ENCODE measurements around the gene CCDC127. TPM values are rescaled to one million over a fixed set of nuclear protein-coding genes. Genes with fewer than 3 reads are reported as not detected.
"Not testable (repeated sequence)": the region's sequence is repeated elsewhere in the genome, so short reads cannot be mapped to it uniquely, and the experiment has no call there.

CCDC127 gene, protein sequence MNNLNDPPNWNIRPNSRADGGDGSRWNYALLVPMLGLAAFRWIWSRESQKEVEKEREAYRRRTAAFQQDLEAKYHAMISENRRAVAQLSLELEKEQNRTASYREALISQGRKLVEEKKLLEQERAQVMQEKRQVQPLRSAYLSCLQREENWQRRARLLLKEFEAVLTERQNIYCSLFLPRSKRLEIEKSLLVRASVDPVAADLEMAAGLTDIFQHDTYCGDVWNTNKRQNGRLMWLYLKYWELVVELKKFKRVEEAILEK
- total RNA-seq (2012; rRNA removed) (3.9 and 4.4 TPM in 2 replicates), polyA plus RNA-seq (2012; rRNA removed) (3.2 TPM in 2 replicates), Bru-seq, nascent RNA (percentile 62 among the genes with signal in this experiment), BruChase-seq, experiment 1, labeled RNA remaining after a 6-hour chase (percentile 70 among the genes with signal in this experiment), BruChase-seq, experiment 2, labeled RNA remaining after a 2-hour chase (percentile 77 among the genes with signal in this experiment)
- 2.2 and 2.4 TPM in 2 replicates for polyA plus RNA-seq (2012; cell fraction: cytosol; rRNA removed)
- polyA plus RNA-seq (2012; cell fraction: nucleus; rRNA removed; ENCODE audit: low replicate concordance), result 1.5 and 2.8 TPM in 2 replicates
- long read RNA-seq, full-length matches to known transcripts, result 23 of 32 reads
- long read RNA-seq, partial matches to known transcripts, result 0 of 32 reads
- long read RNA-seq, other reads (novel, unspliced or antisense), result 9 of 32 reads

DNA sequence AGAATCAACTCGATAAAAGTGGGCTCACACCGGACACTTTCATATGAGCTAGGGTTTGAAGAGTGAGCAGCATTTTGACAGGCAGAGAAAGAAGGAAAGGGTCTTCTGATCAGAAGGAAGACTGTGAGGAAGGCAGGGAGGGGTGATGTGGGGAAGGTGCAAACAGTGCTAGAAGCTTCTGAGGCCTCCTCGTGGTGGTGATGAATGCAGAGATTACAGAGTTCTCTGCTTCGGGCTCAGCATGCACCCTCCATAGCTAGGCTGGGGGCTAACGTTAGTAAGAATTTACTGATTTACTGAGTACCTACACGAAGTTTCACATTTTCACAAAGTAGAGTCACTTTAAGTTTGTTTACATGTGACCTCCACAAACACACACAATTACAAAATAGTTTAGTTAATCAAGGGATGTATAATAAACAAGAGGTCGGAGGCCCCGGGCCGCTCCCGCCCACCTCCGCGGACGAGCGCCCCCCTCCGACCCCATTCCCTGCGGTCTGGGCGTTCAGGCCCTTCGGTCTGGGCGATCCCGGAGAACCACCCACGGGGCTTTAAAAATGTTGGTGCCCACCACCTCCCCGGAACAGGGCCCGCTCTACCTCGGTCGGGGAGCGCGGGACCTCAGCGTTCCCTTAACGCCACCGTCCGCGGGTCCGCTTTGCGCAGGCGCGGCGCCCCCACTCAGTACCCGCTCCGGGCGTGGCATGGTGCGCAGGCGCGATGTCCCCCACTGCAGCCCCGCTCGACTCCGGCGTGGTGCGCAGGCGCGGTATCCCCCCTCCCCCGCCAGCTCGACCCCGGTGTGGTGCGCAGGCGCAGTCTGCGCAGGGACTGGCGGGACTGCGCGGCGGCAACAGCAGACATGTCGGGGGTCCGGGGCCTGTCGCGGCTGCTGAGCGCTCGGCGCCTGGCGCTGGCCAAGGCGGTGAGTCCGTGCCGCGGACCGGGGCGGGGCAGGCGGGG lies at the start of gene CCDC127, which contains the start of gene SDHA:
Gene CCDC127 (minus strand): TSS at position 660 of the 963 bp plus-strand sequence. CDS start 1,304 bp downstream, outside the sequence.
Gene SDHA (plus strand): TSS at position 827 of the 963 bp plus-strand sequence. CDS start 36 bp downstream, at position 863.
- TF ChIP-seq MAZ (IDR thresholded peaks at IDR 0.05; ENCODE audit: borderline replicate concordance, low read depth, low read length) (peak; percentile 88; the same call in 1 of the 2 replicates), POLR2A (IDR thresholded peaks at IDR 0.05; ENCODE audit: low read depth, low read length) (peak; percentile 57; the same call in 1 of the 2 replicates)
- TF ChIP-seq, protein P1, sequence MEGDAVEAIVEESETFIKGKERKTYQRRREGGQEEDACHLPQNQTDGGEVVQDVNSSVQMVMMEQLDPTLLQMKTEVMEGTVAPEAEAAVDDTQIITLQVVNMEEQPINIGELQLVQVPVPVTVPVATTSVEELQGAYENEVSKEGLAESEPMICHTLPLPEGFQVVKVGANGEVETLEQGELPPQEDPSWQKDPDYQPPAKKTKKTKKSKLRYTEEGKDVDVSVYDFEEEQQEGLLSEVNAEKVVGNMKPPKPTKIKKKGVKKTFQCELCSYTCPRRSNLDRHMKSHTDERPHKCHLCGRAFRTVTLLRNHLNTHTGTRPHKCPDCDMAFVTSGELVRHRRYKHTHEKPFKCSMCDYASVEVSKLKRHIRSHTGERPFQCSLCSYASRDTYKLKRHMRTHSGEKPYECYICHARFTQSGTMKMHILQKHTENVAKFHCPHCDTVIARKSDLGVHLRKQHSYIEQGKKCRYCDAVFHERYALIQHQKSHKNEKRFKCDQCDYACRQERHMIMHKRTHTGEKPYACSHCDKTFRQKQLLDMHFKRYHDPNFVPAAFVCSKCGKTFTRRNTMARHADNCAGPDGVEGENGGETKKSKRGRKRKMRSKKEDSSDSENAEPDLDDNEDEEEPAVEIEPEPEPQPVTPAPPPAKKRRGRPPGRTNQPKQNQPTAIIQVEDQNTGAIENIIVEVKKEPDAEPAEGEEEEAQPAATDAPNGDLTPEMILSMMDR (conservative IDR thresholded peaks at IDR 0.05; ENCODE audit: low read depth, low read length), result peak; percentile 48
- intact Hi-C loops (cut with micrococcal nuclease); H3K27me3 ChIP-seq (ENCODE audit: control insufficient read depth, insufficient read depth, low read length); dilution Hi-C loops (cut with HindIII; ENCODE audit: low sequenced_read_pairs, unreplicated experiment); H2BK20ac ChIP-seq (ENCODE audit: low read depth, low read length); H3K9me3 ChIP-seq (ENCODE audit: control insufficient read depth, insufficient read depth, low read length); in situ Hi-C loops (cut with MboI; ENCODE audit: low sequenced_read_pairs); H3K4me1 ChIP-seq (ENCODE audit: control insufficient read depth, insufficient read depth, low read length); H4K5ac ChIP-seq (ENCODE audit: low read depth, low read length); H2BK15ac ChIP-seq (ENCODE audit: low read depth, low read length); H3K36me3 ChIP-seq (ENCODE audit: control insufficient read depth, insufficient read depth, low read length); H3K9me1 ChIP-seq (ENCODE audit: insufficient read depth, low read length); H3K18ac ChIP-seq (ENCODE audit: low read depth, low read length): not testable (repeated sequence)
- CTCF ChIA-PET, result interaction anchor here (2.0 kb wide), 1 partner anchor 29 kb away, joined by 5 read pairs; no protein-coding TSS in a partner anchor
- Histone ChIP-seq H3K4me2 (ENCODE audit: low read depth, low read length) (peak within 1 kb of the TSS; percentile 95), H2AK5ac (ENCODE audit: low read depth, low read length) (peak within 1 kb of the TSS; percentile 24), H3K14ac (replicated peaks; ENCODE audit: low read depth, low read length) (peak within 1 kb of the TSS; percentile 98), H2AK9ac (replicated peaks; ENCODE audit: low read depth, low read length, poor library complexity) (peak within 1 kb of the TSS; percentile 97), H3K27ac (ENCODE audit: insufficient read depth, low read length) (peak within 1 kb of the TSS; percentile 81), H2BK120ac (ENCODE audit: low read depth, low read length) (0 out of 2 replicates have a peak within 1 kb of the TSS, but pooled peaks have one; percentile 8), H3K23ac (ENCODE audit: low read depth, low read length) (peak within 1 kb of the TSS; percentile 96), H4K20me1 (ENCODE audit: insufficient read depth, low read length) (peaks cover 39% of the 10 kb centered on the region), H4K91ac (ENCODE audit: insufficient read depth, low read depth, low read length) (peak within 1 kb of the TSS; percentile 86; the same call in 1 of the 2 replicates), H2AFZ (replicated peaks; ENCODE audit: low read length, poor library complexity) (peak within 1 kb of the TSS; percentile 97), H3K9ac (ENCODE audit: low read depth, low read length) (peak within 1 kb of the TSS; percentile 92), H3K56ac (ENCODE audit: extremely low read depth, insufficient read depth, low read length) (peak within 1 kb of the TSS; percentile 82), H2BK5ac (ENCODE audit: low read depth, low read length, poor library complexity, severe bottlenecking) (peak within 1 kb of the TSS; percentile 73), H3K4ac (ENCODE audit: low read depth, low read length) (peak within 1 kb of the TSS; percentile 84), H3K79me1 (ENCODE audit: low read depth in 1 of 2, low read length in 2 of 2) (peaks cover 19 to 44% of the 10 kb centered on the region in 2 experiments; a peak in 3 of 4 replicates), H3K4me3 (ENCODE audit: insufficient read depth, low read depth, low read length) (peak within 1 kb of the TSS; percentile 89), H4K8ac (ENCODE audit: low read depth in 2 of 2, low read length in 2 of 2) (peak within 1 kb of the TSS in 1 of 2 experiments; percentile 89; a peak in 2 of 4 replicates)
- ATAC-seq (ENCODE audit: low read depth) (peak; percentile 89), DNase-seq (peak; percentile 86)
- BruUV-seq (replicated peaks), result TSS peak; percentile 40
- POLR2A ChIA-PET (ENCODE audit: unreplicated experiment), result interaction anchor here (0.6 kb wide), 3 partner anchors 9 to 684 kb away, joined by 3 to 6 read pairs (median 4); no protein-coding TSS in a partner anchor
- 2% methylated on average over 42 of the region's 75 CpGs; no CpG with 5 or more reads in 1 of the 2 experiments for whole genome bisulfite sequencing, 2 experiments (ENCODE audit: extremely low coverage in 2 of 2, insufficient read length in 1 of 2)
